ES-I3 (cell line): ENCODE measurements around the gene LRP1.

ENCODE experiments used
- H3K36me3 ChIP-seq: 2 replicates; pipeline ENCODE4 v1.6.1; 2013; ENCODE audit warnings: mild to moderate bottlenecking, low read length, control low read depth, moderate library complexity; ENCODE audit not compliant: insufficient read depth
- H3K4me1 ChIP-seq: 2 replicates; pipeline ENCODE4 v1.6.1; 2013; ENCODE audit warnings: mild to moderate bottlenecking, control low read depth, low read length; ENCODE audit not compliant: insufficient read depth
- H3K9ac ChIP-seq: 2 replicates; pipeline ENCODE4 v1.6.1; 2013; ENCODE audit warnings: low read depth, mild to moderate bottlenecking, low read length, moderate library complexity
- H3K9me3 ChIP-seq: 2 replicates; pipeline ENCODE4 v1.6.1; 2013; ENCODE audit warnings: mild to moderate bottlenecking, low read length, moderate library complexity; ENCODE audit not compliant: control insufficient read depth, insufficient read depth

The LRP1 gene

DNA sequence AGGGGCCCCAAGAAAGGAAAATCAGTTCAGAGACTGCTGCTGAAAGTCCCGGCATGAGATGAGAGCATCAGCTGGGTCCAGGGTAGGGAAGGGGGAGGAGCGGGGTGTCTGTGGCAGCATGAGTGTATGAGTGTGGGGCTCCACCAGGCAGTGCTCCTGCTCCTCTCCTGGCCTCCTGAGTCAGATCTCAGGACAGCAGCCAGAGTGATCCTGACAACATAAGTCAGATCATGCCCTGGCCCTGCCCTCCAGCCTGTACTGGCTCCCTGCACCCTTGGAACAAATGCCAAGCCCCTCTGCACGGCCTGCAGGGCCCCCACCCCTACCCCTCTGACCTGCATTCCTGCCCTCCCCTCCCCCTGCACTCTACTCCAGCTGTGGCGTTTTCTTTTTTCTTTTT is 43.4 kb downstream of the LRP1 start:
- Histone ChIP-seq H3K9ac (no peak overlapping the region), H3K9me3 (no peaks in the 10 kb centered on the region), H3K36me3 (peaks cover 27% of the 10 kb centered on the region), H3K4me1 (no peaks in the 10 kb centered on the region; the same call in 1 of the 2 replicates)

DNA sequence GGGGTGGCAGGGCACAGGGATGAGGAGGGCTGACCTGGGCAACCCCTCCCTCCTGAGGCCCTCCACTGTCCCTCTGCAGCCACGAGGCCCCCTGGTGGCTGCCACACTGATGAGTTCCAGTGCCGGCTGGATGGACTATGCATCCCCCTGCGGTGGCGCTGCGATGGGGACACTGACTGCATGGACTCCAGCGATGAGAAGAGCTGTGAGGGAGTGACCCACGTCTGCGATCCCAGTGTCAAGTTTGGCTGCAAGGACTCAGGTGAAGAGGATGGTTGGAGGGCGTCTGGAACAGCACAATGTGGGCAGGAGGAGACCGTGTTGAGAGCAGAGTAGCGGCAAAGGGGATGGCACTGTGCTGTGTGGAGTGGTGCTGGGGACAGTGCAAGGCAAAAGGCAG is 44.8 kb downstream of the LRP1 start:
- H3K36me3 ChIP-seq, result peaks cover 24% of the 10 kb centered on the region
- no peaks in the 10 kb centered on the region; the same call in 1 of the 2 replicates for H3K4me1 ChIP-seq
- no peaks in the 10 kb centered on the region for H3K9me3 ChIP-seq
- no peak overlapping the region for H3K9ac ChIP-seq

DNA sequence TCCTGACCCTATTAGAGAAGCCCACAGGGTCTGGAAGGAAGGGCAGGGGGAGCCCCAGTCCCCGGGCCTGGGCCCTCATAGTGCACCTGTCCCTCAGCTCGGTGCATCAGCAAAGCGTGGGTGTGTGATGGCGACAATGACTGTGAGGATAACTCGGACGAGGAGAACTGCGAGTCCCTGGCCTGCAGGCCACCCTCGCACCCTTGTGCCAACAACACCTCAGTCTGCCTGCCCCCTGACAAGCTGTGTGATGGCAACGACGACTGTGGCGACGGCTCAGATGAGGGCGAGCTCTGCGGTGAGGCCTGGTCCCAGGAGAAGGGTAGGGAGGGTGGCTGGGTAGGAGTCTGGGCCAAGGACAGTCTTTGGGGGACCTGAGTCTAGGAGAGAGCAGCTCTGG is 45.4 kb downstream of the LRP1 start:
- Histone ChIP-seq H3K9me3 (no peaks in the 10 kb centered on the region), H3K36me3 (peaks cover 23% of the 10 kb centered on the region), H3K4me1 (no peaks in the 10 kb centered on the region; the same call in 1 of the 2 replicates), H3K9ac (no peak overlapping the region)

DNA sequence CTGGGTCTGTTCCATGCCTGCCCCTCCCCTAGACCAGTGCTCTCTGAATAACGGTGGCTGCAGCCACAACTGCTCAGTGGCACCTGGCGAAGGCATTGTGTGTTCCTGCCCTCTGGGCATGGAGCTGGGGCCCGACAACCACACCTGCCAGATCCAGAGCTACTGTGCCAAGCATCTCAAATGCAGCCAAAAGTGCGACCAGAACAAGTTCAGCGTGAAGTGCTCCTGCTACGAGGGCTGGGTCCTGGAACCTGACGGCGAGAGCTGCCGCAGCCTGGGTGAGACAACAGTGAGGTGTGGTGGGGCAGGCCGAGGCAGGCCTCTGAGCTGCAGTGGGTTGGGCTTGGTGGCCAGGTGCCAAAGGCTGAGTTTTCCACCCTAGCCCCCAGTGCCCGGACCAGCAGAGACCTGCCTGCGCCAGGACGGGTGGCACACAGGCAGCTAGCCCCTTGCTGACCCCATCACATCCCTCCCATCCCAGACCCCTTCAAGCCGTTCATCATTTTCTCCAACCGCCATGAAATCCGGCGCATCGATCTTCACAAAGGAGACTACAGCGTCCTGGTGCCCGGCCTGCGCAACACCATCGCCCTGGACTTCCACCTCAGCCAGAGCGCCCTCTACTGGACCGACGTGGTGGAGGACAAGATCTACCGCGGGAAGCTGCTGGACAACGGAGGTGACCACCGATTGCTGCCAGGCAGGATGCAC is 47.3 kb downstream of the LRP1 start:
- Histone ChIP-seq H3K4me1 (no peaks in the 10 kb centered on the region; the same call in 1 of the 2 replicates), H3K9ac (no peak overlapping the region), H3K36me3 (peaks cover 16% of the 10 kb centered on the region), H3K9me3 (no peaks in the 10 kb centered on the region)

DNA sequence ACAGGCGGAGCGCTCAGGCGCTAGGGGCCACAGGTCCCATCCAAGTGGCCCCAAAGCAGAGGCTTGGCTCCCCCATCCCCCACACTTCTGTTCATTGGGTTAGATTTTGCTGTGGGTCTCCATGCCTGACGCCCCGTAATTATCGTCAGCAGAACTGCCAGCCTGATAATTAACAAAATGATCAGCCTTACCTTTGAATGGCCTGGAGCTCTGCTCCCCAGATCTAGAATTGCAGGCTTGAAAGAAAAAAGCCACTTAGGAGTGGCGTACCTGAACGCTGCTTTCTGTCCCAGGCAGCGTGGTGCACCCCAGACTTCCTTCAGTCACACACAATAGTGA is 47.8 kb downstream of the LRP1 start:
- Histone ChIP-seq H3K36me3 (peaks cover 20% of the 10 kb centered on the region), H3K4me1 (no peaks in the 10 kb centered on the region; the same call in 1 of the 2 replicates), H3K9me3 (no peaks in the 10 kb centered on the region), H3K9ac (no peak overlapping the region)

DNA sequence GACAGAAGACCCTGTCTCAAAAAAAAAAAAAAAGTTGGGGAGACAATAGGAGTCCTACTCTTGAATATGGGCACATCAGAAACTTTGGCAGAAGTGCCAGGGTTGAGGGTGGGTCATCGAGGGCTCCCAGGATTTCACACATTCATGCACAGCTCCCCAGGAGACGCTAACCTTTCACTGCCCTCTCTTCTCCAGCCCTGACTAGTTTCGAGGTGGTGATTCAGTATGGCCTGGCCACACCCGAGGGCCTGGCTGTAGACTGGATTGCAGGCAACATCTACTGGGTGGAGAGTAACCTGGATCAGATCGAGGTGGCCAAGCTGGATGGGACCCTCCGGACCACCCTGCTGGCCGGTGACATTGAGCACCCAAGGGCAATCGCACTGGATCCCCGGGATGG is 48.6 kb downstream of the LRP1 start:
- Histone ChIP-seq H3K9me3 (no peaks in the 10 kb centered on the region), H3K36me3 (peaks cover 20% of the 10 kb centered on the region), H3K4me1 (no peaks in the 10 kb centered on the region; the same call in 1 of the 2 replicates), H3K9ac (no peak overlapping the region)

DNA sequence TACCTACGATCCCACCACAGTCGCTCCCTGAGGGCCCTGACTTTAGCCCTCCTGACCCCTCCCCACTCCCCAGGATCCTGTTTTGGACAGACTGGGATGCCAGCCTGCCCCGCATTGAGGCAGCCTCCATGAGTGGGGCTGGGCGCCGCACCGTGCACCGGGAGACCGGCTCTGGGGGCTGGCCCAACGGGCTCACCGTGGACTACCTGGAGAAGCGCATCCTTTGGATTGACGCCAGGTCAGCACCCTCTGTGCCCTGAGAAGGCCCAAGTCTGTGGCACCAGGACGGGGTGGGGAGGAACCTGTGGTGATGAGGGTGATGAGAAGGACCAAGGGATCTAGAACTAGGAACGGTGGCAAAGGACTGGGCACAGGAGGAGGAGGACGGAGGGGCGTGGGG is 49.1 kb downstream of the LRP1 start:
- H3K9ac ChIP-seq, result no peak overlapping the region
- no peaks in the 10 kb centered on the region; the same call in 1 of the 2 replicates for H3K4me1 ChIP-seq
- H3K9me3 ChIP-seq, result no peaks in the 10 kb centered on the region
- peaks cover 20% of the 10 kb centered on the region for H3K36me3 ChIP-seq

DNA sequence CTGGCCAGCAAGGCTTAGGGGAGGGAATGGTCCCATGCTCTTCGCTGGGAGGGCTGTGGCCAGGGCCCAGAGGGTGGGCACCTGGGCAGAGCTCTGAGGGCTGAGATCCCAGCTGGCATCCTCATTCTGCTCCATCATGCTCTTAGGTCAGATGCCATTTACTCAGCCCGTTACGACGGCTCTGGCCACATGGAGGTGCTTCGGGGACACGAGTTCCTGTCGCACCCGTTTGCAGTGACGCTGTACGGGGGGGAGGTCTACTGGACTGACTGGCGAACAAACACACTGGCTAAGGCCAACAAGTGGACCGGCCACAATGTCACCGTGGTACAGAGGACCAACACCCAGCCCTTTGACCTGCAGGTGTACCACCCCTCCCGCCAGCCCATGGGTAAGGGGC is 49.9 kb downstream of the LRP1 start:
- H3K9ac ChIP-seq, result no peak overlapping the region
- no peaks in the 10 kb centered on the region for H3K9me3 ChIP-seq
- peaks cover 20% of the 10 kb centered on the region for H3K36me3 ChIP-seq
- no peaks in the 10 kb centered on the region; the same call in 1 of the 2 replicates for H3K4me1 ChIP-seq

DNA sequence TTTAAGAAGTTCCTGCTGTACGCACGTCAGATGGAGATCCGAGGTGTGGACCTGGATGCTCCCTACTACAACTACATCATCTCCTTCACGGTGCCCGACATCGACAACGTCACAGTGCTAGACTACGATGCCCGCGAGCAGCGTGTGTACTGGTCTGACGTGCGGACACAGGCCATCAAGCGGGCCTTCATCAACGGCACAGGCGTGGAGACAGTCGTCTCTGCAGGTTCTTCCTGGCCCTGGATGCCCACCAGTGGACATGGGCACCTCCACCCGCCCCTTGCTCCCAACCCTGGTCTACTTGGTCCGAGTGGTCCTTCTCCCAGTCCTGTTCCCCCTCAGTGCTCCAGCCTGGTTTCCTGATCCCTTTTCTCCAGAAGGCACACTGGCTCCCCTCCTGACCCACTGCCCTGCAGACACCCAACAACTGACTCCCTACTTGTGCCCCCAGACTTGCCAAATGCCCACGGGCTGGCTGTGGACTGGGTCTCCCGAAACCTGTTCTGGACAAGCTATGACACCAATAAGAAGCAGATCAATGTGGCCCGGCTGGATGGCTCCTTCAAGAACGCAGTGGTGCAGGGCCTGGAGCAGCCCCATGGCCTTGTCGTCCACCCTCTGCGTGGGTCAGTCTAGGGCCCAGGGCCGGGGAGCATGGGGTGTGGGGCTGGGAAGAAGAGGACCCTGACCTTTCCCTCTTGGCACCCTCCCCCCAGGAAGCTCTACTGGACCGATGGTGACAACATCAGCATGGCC is 51.2 kb downstream of the LRP1 start:
- peaks cover 20% of the 10 kb centered on the region for H3K36me3 ChIP-seq

DNA sequence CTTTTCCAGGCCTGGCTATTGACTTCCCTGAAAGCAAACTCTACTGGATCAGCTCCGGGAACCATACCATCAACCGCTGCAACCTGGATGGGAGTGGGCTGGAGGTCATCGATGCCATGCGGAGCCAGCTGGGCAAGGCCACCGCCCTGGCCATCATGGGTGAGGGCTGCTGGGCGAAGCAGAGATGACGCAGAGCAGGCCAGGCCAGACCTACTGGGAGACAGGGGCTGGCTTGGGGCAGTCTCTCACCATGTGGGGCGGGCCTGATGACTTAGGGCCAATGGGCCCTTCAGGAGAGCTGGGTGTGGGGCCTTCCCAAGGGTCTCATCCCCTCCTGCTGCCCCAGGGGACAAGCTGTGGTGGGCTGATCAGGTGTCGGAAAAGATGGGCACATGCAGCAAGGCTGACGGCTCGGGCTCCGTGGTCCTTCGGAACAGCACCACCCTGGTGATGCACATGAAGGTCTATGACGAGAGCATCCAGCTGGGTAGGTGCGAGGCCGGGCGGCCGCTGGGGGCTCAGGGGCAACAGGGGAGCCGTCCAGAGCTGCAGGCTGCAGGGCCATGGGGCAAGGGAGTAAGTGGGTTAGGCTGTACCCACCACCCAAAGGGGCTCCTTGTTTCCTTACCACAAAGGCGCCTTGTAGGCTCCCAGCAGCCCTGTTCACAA is 52.2 kb downstream of the LRP1 start:
- Histone ChIP-seq H3K9ac (no peak overlapping the region), H3K9me3 (no peaks in the 10 kb centered on the region), H3K36me3 (peaks cover 24% of the 10 kb centered on the region), H3K4me1 (no peaks in the 10 kb centered on the region; the same call in 1 of the 2 replicates)

More for the DNA sequence above, 51.2 kb downstream of the LRP1 start:
- Histone ChIP-seq H3K9me3 (no peaks in the 10 kb centered on the region), H3K4me1 (no peaks in the 10 kb centered on the region; the same call in 1 of the 2 replicates), H3K9ac (no peak overlapping the region)

DNA sequence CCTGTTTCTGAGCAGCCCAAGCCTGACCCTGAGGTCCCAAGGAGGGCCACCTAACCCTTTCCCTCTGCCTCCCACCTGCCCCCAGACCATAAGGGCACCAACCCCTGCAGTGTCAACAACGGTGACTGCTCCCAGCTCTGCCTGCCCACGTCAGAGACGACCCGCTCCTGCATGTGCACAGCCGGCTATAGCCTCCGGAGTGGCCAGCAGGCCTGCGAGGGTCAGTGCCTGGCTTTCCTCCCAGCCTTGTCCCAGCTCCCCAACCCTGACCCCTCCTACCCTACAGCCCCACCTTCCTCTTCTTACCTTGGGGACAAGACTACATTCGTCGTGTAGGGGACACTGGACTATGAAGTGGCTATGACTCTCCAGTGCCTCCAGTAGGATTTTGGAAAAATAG is 52.8 kb downstream of the LRP1 start:
- peaks cover 26% of the 10 kb centered on the region for H3K36me3 ChIP-seq
- H3K9me3 ChIP-seq, result no peaks in the 10 kb centered on the region
- H3K9ac ChIP-seq, result no peak overlapping the region
- H3K4me1 ChIP-seq, result no peaks in the 10 kb centered on the region

DNA sequence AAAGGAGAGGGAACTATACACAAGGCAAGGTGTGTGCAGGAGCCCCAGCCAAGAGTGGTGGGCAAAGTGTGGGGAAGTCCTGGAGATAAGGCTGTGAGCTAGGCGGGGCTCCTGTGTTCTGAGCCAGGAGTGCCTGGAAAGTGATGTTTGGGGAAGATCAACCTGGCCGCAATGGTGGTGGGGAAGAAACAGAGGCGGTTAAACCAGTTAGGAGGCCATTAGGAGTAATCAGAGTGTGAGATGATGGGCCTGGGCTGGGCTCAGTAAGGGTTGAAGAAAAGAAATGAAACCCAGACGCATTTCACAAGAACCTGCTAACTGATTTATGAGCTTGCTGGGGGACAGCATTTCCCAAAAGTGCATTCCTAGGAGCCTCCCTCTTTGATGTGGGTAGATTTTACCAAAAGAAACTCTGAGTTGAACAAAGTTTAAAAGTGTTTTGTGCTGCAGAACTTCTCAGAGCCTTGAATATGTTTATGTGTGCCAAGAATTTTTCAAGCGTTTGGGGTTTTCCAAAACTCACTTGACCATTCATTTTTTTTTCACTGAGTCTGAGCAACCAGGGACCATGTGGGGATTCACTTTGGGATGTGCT is 53.4 kb downstream of the LRP1 start:
- H3K4me1 ChIP-seq, result no peaks in the 10 kb centered on the region
- H3K9ac ChIP-seq, result no peak overlapping the region
- H3K9me3 ChIP-seq, result no peaks in the 10 kb centered on the region
- H3K36me3 ChIP-seq, result peaks cover 26% of the 10 kb centered on the region

DNA sequence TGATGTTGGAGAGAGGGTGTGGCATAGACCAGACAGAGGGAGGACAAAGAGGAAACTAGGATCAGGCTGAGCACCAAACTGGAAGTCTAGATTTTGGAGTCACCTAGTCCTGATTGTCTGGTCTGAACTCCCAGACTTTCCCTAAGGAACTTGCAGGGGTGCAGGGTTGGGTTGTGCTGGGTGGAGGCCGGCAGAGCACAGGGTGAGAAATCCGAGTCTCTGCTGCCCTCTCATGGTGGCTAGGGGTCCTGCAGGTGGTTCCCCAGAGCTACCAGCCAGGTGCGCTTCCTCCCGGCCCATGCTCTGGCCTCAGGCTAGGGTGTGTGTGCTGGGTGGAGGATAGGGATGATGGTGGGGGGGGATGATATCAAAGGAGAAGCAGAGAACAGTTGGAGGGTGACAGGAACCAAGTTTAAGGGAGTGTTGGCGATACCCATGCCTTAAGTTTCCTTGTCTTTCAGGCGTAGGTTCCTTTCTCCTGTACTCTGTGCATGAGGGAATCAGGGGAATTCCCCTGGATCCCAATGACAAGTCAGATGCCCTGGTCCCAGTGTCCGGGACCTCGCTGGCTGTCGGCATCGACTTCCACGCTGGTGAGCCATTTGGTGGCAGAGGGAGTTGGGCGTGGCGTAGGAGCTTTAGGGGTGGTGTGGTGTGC is 54.8 kb downstream of the LRP1 start:
- Histone ChIP-seq H3K9me3 (no peaks in the 10 kb centered on the region), H3K36me3 (peaks cover 26% of the 10 kb centered on the region), H3K4me1 (no peaks in the 10 kb centered on the region), H3K9ac (no peak overlapping the region)
